ENCODE data around the gene PKNOX1.
"Not testable (repeated sequence)": the region's sequence is repeated elsewhere in the genome, so short reads cannot be mapped to it uniquely, and the experiment has no call there.

The PKNOX1 gene

DNA sequence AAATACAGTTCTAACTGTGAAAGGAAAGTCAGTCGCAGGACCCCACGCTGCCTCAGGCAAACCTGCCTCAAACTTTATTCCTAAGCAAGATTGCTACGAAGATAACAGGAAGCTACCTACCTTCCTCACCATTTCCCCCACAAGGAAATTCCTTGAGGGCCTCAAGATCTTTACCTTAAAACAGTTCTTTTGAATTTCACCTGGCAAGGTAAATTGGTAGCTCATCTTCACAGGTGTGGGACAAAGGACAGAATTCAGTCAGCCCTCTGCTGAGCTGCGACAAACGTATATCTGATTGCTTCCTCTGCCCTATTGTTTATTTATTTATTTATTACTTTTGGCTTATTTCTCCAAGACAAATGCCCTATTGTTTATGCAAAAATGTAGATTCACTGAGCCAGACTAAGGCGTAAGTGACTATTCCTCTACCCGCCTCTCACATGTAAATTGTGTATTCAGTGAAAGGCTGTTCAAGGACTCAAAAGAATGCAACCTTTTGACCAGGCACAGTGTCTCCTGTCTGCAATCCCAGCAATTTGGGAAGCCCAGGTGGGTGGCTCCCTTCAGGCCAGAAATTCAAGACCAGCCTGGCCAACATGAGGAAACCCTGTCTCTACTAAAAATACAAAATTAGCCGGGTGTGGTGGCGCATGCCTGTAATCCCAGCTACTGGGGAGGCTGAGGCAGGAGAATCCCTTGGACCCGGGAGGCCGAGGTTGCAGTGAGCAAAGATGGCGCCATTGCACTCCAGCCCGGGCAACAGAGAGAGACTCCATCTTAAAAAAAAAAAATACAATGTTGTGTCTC lies 17.3 kb upstream of the PKNOX1 start:
- no peak for DNase-seq

DNA sequence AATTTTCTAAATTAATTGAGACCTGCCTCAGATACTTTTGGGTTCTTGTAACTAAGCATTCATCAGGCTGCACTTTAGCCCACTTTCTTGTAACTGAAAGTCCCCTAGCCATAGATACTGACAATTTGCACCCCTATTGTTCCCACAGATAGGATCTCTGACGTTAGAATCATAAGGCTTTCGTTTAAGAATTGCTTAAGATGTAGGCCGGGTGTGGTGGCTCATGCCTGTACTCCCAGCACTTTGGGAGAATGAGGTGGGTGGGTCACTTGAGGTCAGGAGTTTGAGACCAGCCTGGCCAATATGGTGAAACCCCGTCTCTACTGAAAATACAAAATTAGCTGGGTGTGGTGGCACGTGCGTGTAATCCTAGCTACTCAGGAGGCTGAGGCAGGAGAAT lies 16.2 kb upstream of the PKNOX1 start:
- not testable (repeated sequence) for DNase-seq

DNA sequence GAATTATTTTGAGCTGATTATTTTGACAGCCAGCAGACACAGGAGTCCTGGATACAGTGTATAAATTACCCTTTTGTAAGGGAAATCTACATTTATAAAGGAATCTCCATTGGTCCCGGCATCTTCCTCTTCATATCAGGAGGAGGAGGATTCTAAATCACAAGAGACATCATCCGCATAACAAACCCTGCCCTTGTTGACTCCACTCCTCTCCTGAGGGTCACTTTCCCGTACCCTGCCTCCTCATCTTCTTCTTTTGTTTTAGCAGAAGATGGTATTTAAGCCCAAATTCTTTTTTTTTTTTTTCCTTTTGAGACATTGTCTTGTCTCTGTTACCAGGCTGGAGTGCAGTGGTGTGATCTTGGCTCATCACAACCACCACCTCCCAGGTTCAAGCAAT lies 14.6 kb upstream of the PKNOX1 start:
- no peak for DNase-seq

DNA sequence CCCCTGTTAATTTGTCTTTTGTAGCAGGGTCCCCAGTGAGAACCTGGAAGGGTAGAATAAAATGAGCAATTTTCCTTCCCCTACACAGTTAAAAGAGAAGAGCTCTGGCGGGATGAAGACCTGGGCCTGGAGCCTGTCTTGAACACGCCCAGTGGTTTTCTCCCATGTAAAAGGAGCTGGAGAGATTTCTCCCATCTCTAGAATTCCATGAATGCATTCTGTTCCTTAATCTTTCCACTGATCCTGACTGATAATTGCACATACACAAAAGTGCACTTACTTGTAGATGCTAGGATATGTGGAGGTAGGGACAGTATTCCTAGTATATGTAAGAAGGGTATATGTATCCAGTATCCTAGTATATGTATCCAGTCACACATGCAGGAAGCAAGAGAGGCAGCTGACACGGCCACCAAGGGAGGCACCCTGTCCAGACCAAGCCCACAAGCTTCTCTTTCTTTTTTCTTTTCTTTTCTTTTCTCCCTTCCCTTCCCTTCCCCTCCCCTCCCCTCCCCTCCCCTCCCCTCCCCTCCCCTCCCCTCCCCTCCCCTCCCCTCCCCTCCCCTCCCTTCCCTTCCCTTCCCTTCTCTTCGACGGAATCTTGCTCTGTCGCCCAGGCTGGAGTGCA lies 11.9 kb upstream of the PKNOX1 start:
- no peak for DNase-seq

DNA sequence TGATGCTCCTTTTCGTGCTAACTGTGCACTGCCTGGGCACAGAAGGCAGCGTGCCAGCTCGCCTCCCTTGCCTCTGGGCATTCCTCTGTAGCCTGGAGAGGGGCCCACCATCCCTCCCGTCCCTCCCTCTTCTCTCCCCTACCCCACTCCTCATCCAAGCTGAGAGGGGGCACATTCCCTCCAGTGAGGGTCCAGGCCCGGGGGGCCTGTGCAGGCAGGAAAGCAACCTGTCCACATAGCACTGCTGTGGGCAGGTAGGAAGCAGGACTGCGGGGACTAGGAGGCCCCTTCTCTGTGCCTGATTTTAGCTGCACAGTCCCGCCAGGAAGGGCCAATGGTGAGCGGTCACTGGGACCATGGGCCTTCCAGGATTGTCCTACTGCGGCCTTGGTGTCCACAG lies 10.3 kb upstream of the PKNOX1 start:
- no peak for DNase-seq

DNA sequence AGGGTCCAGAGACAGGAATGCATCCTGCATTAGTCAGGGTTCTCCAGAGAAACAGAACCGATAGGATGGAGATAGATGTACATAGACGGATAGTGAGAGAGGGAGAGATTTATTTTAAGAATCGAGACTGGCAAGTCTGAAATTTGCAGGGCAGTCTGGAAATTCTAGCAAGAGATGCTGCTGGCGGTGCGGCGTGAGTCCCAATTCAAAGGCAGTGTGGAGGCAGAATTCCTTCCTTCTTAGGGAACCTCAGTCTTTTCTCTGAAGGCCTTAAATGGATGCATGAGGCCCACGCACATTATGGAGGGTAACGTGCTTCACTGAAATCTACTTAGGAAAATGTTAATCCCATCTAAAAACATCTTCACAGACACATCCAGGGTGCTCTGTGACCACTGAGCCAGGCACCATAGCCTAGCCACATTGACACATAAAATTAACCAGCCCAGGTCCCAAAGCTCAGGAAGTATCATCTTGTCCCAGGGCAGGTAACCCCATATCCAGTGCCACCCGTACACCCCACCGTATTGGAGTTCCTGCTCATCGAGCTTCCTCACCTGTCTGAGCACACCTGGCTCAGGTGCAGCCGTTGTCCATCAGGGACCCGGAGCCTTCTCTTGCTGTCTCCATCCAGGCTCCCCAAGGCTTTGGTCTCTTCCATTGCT lies 9.7 kb upstream of the PKNOX1 start:
- DNase-seq: no peak

DNA sequence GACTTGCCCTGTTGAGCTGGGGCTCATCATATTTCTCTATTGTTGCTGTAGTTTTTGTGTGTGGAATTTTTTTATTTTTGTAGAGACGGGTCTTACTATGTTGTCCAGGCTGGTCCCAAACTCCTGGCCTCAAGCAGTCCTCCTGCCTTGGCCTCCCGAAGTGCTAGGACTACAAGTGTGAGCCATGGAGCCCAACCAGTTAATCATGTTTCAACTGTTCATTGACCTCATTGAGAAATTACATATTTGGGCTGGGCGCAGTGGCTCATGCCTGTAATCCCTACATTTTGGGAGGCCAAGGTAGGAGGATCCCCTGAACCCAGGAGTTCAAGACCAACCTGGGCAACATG lies 9.2 kb upstream of the PKNOX1 start:
- DNase-seq: no peak

DNA sequence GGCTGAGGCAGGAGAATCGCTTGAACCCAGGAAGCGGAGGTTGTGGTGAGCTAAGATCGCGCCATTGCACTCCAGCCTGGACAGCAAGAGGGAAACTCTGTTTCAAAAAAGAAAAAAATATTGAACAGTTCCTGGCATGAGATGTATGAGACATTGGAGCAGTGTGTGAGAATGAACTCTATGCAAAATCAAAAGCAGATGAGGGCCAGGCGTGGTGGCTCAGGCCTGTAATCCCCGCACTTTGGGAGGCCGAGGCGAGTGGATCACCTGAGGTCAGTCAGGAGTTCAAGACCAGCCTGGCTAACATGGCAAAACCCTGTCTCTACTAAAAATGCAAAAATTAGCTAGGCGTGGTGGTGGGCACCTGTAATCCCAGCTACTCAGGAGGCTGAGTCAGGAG lies 6.7 kb upstream of the PKNOX1 start:
- DNase-seq: not testable (repeated sequence)

DNA sequence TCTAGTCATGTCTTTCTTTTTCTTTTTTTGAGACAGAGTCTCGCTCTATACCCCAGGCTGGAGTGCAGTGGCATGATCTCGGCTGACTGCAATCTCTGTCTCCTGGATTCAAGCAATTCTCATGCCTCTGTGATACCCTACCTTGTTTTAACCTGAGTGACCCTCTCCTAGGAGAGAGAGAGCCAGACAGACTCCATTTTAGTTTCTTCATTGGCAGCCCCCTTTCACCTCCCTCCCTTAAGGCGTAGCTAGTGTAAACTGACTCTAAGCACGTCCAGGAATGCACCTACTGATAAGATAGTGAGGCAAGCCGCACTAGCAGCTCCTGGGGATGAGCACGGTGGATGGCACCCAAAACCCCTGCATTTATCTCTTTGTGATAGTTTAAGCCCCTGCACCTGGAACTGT lies 5.2 kb upstream of the PKNOX1 start:
- DNase-seq: no peak

DNA sequence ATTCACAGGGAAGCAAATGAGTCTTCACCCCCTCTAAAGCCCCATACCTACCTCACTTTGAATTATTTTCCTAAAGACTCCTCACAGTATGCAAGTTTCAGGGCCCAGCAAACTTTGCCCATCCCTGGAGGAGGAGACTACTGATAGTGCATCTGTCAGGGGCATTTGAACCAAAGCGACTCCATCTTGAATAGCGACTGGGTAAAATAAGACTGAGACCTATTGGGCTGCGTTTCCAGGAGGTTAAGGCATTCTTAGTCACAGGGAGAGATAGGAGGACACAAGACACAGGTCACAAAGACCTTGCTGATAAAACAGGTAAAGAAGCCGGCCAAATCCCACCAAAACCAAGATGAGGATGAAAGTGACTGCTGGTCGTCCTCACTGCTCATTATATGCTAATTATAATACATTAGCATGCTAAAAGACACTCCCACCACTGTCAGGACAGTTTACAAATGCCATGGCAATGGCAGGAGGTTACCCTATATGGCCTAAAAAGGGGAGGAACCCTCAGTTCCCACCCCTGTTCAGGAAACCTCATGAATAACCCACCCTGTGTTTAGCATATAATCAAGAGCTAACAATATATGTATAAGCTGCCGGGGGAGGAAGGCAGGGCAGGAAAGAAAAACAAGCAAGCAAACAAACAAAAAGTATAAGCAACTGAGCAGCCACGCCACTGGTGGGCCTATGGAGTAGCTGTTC lies 3.3 kb upstream of the PKNOX1 start:
- no peak for DNase-seq

DNA sequence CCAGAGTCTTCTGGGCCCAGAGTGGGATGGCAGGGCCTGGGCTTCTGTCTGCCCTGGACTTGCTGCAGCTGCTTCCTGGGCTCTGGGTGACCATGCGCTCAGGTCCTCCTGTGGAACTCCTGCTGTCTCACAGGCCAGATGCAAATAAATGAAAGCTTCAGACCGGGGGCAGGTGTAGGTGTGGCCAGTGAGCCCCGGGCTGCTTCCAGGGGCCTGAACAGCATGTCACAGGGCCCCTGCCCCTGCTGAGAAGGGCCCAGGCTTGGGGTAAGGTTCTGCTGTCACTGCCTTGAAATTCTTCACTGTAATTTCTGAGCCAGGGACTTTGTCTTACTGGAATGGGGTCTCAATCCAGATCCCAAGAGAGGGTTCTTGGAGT lies 2.5 kb upstream of the PKNOX1 start:
- DNase-seq: no peak

DNA sequence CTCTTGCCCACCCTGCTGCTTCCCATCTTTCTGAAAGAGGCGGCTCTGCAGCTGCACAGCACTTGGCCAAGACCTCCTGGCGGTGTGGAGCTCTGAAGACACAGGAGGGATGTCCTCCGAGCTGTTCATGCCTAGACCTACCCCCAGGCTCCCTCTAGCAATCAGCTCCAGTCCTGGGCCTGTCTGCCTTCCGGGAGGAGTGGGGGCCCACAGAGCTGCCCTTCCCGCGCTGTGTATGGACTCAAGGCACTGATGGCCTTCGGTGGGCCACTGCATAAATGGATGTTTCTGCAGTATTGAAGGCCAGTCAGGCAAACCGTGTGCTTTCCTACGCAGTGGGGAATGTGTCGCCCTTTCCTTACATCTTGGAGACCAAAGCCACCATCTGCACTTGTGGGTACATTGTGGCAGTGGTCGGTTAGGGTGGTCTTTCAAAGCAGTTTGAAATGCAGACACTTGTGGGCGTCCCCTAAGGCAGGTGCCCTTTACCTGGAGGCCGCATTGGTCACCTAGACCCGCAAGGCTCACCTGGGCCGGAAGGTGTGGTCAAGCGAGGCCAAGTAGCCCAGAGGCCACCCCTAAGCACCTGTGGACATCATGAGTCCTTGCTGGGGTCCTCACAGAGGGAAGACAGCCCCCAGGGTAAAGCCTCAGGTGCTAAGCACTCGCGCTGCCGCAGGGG lies 912 bp upstream of the PKNOX1 start:
- DNase-seq: peak; percentile 6

DNA sequence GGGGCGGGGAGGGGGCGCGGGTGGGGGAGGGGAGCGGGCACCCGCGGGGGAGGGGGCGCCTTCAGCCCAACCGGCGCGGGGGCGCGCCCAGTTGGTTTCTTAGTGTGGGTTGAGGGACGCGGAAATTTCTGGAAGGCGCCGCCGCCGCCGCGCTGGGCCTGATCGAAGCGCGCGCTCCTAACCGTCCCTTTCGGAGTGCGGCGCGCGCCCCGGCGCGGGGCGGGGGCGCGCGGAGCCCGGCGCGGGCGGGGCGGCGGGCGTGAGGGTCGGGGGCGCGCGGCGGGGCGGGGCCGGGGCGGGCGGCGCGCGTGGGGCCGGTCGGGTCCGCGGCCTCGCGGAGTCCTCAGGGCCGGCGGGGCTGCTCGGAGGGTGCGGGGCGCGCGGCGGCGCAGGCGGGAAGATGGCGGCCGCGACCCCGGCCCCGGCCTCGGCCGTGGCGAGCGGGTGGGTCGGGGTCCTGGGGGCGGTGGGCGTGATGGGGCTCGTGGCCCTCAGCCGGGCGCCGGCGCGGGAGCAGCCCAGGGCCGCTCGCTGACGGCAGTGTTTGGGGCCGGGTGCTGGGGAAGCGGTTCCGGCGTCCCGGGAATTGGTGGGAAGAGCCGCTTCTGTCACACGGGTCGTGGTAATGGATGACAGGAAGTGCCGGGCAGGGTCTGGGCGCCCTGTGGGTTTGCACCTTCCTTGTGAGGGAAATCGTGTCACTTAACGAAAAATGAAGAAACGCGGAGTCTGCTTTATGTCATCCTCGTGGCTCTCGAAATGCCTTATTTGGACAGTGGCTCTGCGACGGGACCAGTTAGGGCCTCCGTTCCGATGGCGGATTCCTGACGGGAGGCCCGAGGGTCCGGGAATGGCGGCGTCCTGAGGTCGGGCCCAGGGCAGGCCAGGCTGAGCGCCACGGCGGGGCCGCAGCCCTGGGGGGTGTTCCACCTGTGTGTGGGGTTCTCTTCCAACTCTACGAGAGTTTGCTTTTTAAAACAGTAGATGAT lies 764 bp downstream of the PKNOX1 start:
- peak; percentile 73 for DNase-seq

DNA sequence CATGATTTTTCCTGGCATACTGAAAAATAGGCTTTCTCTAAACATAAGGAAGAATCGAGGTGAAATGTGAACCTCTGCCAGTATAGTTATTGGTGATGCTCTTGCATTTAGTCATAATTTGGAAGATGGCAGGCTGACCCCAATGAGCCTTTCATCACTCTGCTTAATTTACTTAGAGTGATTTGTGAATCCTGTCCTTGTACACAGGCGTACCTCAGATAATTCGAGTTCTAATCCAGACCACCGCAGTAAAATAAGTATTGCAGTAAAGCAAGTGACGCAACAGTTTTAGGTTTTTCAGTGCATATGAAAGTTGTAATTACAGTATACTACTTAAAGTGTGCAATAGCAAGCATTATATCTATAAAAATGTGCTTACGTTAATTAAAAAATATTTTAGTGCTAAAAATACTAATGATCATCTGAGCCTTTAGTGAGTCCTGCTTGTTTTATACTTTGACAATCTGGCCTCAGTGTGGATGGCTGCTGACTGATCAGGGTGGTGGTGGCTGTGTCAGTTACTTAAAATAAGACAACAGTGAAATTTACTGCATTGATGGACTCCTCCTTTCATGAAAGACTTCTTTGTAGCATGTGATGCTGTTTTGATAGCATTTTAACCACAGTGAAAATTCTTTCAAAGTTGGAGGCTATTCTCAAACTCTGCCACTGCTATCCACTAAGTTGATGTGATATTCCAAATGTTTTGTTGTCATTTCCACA lies 1.7 kb downstream of the PKNOX1 start:
- DNase-seq: no peak

DNA sequence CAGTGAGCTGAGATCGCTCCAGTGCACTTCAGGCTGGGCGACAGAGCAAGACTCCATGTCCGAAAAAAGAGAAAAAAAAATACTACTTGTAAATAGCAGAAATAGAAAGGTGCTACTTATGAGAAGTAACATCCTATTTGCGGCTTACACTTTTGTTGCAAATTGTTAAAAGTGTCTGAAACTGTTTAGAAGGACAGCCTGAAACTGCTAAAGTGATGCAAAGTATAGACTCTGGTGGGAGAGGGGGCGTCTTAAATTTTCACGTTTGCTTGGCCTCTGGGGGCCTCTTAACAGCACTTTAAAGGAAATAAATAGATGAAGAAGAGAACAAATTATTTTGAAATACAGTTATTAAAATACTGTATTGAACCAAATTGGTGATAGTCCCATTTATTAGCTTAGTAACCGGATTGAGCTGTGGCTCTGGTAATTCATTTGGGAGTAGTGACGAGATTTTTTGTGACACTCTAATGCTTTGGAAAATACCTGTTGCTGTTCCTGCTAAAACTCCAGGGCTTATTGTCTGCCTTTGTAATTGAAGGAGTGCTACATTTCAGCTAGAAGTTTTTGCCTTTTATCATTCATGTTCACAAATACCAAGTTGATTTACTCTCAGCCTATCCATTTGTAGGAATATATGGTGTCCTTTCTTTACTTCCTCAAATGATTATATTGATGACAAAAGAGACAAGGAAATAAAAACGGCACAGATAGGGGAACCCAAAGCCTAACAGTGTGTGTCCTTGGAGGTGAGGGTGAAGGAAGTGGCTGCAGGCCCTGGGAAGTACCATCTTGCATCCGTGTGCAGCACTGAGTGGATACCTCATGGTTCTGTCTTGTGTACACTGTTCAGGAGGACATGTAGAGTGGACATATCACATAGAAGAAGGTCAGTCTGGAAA lies 6.2 kb downstream of the PKNOX1 start:
- no peak for DNase-seq

DNA sequence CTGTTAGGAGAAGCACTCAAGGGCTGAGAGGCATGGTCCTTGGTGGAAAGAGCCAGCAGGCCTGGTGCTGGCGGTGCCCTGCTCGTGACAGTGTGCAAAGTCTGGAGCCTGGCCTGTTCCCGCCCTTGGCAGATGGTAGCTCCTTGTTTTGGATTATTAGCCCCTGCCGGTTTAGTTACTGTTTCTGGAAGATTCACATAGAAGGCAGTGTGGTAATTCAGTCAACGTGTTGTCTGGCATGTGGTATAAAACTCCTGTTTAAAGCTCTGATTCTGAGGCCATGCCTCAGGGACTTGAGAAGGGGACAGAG lies 6.8 kb downstream of the PKNOX1 start:
- no peak for DNase-seq

DNA sequence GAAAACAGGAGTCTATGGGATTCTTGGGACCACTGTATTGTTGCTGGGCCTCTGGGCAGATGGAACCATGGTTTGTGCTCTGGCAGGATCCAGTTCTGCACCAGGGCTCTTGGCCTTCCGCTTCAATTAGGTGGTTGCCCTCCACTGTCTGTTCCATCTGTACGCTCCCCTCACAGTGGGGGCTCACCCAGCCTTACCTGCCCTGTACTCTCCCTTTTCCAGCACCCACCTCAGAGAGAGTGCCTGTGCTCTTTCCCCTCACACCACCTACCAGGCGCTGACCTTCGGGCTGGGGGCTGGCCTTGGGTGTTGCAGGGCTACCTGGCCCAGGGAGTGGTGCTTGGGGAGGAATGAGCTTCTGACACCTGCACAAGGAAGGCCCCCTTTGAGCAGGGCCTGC lies 7.5 kb downstream of the PKNOX1 start:
- no peak for DNase-seq

DNA sequence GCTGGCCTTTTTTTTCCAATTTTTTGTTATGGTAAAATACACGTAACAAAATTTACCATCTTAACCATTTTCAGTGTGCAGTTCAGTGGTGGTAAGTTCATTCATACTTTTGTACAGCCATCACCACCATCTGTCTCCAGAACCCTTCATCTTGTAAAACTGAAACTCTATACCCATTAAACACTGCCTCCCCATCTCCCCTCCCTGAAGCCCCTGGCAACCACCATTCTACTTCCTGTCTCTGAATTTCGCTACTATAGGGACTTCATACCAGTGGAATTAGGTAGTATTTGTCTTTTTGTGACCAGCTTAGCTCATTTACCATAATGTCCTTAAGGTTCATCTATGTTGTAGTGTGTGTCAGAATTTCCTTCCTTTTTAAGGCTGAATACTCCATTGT lies 8.7 kb downstream of the PKNOX1 start:
- DNase-seq: no peak

DNA sequence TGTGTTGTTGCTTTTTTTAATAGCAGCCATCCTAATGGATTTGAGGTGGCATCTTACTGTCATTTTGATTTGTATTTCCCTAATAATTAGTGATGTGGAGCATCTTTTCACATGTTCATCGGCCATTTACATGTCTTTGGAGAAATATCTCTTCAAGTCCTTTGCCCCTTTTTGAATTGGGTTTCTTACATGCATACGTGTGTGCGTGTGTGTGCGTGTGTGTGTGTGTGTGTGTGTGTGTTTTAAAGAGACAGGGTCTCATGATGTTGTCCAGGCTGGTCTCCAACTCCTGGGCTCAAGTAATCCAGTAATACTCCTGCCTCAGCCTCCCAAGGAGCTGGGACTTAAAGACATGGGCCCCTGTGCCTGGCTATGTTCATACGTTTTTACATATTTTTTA lies 9.5 kb downstream of the PKNOX1 start:
- DNase-seq: no peak

DNA sequence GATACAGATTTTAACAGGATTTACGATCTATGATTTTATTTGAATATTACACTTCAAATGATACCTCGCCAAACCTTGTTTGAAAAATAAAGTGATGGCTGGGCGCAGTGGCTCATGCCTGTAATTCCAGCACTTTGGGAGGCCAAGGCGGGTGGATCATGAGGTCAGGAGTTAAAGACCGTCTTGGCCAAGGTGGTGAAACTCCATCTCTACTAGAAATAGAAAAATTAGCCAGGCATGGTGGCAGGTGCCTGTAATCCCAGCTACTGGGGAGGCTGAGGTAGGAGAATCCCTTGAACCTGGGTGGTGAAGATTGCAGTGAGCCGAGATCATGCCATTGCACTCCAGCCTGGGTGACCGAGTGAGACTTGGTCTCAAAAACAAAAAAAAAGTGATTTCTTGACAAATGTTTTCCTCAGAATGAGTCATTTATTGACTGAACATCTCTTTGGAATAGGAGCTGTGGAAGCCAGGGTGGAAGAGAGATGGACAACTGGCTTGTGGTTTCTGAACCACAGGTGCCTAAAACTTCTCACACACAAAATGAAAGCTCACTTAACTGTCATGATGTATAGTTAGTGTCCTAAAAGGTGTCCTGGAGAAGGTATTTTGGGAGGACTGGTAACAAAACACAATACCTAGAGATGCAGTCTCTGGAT lies 11.9 kb downstream of the PKNOX1 start:
- no peak for DNase-seq

All from stimulated activated CD4-positive, alpha-beta T cell treated with anti-CD3 and anti-CD28 coated beads, Interleukin-12 subunit alpha, Interleukin-12 subunit beta, amount 100 ng/mL, for 4 hours (primary cell).